ENCODE results near the gene XYLT1. TPM values are rescaled to one million over a fixed set of nuclear protein-coding genes. Genes with fewer than 3 reads are reported as not detected.

The XYLT1 gene
- polyA plus RNA-seq, 1 of the 3 experiments (the other 2 are of a cell fraction) = 17.6 TPM

DNA sequence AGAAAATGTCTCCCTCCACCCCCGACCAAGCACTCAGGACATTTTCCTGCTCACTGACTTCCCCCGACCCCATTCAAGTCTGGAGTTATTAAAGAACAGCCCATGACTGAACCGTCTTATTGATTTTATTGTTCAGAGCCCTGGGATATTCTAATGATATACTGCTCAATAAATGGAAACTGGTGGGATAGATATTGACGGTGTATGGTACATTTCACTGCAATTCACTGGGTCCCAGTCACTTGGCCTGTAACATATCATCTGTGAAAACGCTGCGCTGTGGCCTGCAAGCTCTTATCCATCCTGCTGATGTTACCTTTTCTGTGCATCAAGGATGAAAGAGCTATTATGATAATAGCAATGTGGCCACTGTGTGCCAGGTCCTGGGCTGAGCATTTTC lies 258.2 kb downstream of the XYLT1 start:
- no peaks in the 10 kb centered on the region for H3K9me3 ChIP-seq
- no peak for DNase-seq
- no peak overlapping the region for H2AFZ ChIP-seq (ENCODE audit: low read depth)
- CTCF ChIA-PET = no interaction called here
- H4K20me1 ChIP-seq (ENCODE audit: insufficient read depth) = peaks cover 91% of the 10 kb centered on the region
- peaks cover 0 to 46% of the 10 kb centered on the region in 2 experiments for H3K36me3 ChIP-seq (replicated peaks in 1 of 2; ENCODE audit: control insufficient read depth in 1 of 2, insufficient read depth in 2 of 2, low read length in 1 of 2)
- TF ChIP-seq RXRA (IDR thresholded peaks at IDR 0.05; ENCODE audit: borderline replicate concordance, low read depth) (no peak), SMC3 (IDR thresholded peaks at IDR 0.05; ENCODE audit: low read depth, low read length) (no peak), GABPA (IDR thresholded peaks at IDR 0.05; ENCODE audit: low read depth) (no peak), GATA2 (CRISPR knock-in tag; IDR thresholded peaks at IDR 0.05) (no peak), EP300 (IDR thresholded peaks at IDR 0.05; ENCODE audit: borderline replicate concordance in 1 of 2, low read depth in 1 of 2, low read length in 1 of 2) (no peak), CHD2 (IDR thresholded peaks at IDR 0.05; ENCODE audit: low read length, partially characterized antibody) (no peak), FOXJ3 (CRISPR knock-in tag; IDR thresholded peaks at IDR 0.05) (no peak), FOXM1 (IDR thresholded peaks at IDR 0.05; ENCODE audit: low read depth) (no peak), YY1 (IDR thresholded peaks at IDR 0.05; ENCODE audit: low read depth) (no peak), RFX5 (IDR thresholded peaks at IDR 0.05; ENCODE audit: low read length) (no peak), SIN3A (IDR thresholded peaks at IDR 0.05; ENCODE audit: borderline replicate concordance, low read depth, low read length) (no peak), RCOR1 (IDR thresholded peaks at IDR 0.05; ENCODE audit: low read length) (no peak), TAF1 (IDR thresholded peaks at IDR 0.05; ENCODE audit: borderline replicate concordance, low read depth, low read length) (no peak), JUND (IDR thresholded peaks at IDR 0.05) (no peak)
- TF ChIP-seq, protein P1, sequence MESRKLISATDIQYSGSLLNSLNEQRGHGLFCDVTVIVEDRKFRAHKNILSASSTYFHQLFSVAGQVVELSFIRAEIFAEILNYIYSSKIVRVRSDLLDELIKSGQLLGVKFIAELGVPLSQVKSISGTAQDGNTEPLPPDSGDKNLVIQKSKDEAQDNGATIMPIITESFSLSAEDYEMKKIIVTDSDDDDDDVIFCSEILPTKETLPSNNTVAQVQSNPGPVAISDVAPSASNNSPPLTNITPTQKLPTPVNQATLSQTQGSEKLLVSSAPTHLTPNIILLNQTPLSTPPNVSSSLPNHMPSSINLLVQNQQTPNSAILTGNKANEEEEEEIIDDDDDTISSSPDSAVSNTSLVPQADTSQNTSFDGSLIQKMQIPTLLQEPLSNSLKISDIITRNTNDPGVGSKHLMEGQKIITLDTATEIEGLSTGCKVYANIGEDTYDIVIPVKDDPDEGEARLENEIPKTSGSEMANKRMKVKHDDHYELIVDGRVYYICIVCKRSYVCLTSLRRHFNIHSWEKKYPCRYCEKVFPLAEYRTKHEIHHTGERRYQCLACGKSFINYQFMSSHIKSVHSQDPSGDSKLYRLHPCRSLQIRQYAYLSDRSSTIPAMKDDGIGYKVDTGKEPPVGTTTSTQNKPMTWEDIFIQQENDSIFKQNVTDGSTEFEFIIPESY (IDR thresholded peaks at IDR 0.05; ENCODE audit: borderline replicate concordance, low read depth) = no peak
- TF ChIP-seq, protein P2, sequence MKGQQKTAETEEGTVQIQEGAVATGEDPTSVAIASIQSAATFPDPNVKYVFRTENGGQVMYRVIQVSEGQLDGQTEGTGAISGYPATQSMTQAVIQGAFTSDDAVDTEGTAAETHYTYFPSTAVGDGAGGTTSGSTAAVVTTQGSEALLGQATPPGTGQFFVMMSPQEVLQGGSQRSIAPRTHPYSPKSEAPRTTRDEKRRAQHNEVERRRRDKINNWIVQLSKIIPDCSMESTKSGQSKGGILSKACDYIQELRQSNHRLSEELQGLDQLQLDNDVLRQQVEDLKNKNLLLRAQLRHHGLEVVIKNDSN (IDR thresholded peaks at IDR 0.05; ENCODE audit: borderline replicate concordance, low read depth) = no peak
- TF ChIP-seq, protein P3, sequence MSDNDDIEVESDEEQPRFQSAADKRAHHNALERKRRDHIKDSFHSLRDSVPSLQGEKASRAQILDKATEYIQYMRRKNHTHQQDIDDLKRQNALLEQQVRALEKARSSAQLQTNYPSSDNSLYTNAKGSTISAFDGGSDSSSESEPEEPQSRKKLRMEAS (IDR thresholded peaks at IDR 0.05; ENCODE audit: low read depth) = no peak
- TF ChIP-seq, protein P4, sequence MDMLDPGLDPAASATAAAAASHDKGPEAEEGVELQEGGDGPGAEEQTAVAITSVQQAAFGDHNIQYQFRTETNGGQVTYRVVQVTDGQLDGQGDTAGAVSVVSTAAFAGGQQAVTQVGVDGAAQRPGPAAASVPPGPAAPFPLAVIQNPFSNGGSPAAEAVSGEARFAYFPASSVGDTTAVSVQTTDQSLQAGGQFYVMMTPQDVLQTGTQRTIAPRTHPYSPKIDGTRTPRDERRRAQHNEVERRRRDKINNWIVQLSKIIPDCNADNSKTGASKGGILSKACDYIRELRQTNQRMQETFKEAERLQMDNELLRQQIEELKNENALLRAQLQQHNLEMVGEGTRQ (IDR thresholded peaks at IDR 0.05; ENCODE audit: borderline replicate concordance, low read depth, low read length) = no peak
- TF ChIP-seq, protein P5, sequence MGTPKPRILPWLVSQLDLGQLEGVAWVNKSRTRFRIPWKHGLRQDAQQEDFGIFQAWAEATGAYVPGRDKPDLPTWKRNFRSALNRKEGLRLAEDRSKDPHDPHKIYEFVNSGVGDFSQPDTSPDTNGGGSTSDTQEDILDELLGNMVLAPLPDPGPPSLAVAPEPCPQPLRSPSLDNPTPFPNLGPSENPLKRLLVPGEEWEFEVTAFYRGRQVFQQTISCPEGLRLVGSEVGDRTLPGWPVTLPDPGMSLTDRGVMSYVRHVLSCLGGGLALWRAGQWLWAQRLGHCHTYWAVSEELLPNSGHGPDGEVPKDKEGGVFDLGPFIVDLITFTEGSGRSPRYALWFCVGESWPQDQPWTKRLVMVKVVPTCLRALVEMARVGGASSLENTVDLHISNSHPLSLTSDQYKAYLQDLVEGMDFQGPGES (IDR thresholded peaks at IDR 0.05; ENCODE audit: low read depth, low read length) = no peak
- H3K9me2 ChIP-seq = no peaks in the 10 kb centered on the region
- H3K27ac ChIP-seq (ENCODE audit: low read depth in 2 of 2, low read length in 1 of 2) = no peak overlapping the region
- WGBS (ENCODE audit: low lambda C conversion rate) = 83% methylated on average over 6 of the region's 6 CpGs
- H3F3A ChIP-seq (replicated peaks; ENCODE audit: insufficient read depth) = peaks cover 30% of the 10 kb centered on the region
- peaks cover 95% of the 10 kb centered on the region for H3K79me2 ChIP-seq (ENCODE audit: insufficient read depth)
- POLR2A ChIA-PET = no interaction called here
- H3K9ac ChIP-seq = no peak overlapping the region
- H3K27me3 ChIP-seq (ENCODE audit: insufficient read depth) = no peaks in the 10 kb centered on the region
- no peak overlapping the region for H3K4me2 ChIP-seq
- no peak overlapping the region for H3K4me3 ChIP-seq (ENCODE audit: low read depth in 2 of 2, low read length in 1 of 2)
- H3K4me1 ChIP-seq (ENCODE audit: control insufficient read depth in 1 of 2, insufficient read depth in 2 of 2, low read depth in 1 of 2, low read length in 1 of 2) = no peaks in the 10 kb centered on the region; a peak in 1 of 4 replicates

Data from SK-N-SH (cell line).